Endodermal cell (in vitro differentiated cells): ENCODE results near the gene C10orf95. TPM values are rescaled to one million over a fixed set of nuclear protein-coding genes. Genes with fewer than 3 reads are reported as not detected.

Source experiments
- DNase-seq: peaks from one replicate; pipeline ENCODE4 v3.0.0-alpha.2; 2017
- H3K27ac ChIP-seq: 2 replicates; pipeline ENCODE4 v1.5.1; 2013; ENCODE audit warnings: mild to moderate bottlenecking, low read depth, low read length, moderate library complexity
- H3K27me3 ChIP-seq: 2 replicates; pipeline ENCODE4 v1.6.1; 2013; ENCODE audit warnings: mild to moderate bottlenecking, low read length, moderate library complexity; ENCODE audit not compliant: insufficient read depth, control insufficient read depth, poor library complexity, severe bottlenecking
- H3K36me3 ChIP-seq: 2 replicates; pipeline ENCODE4 v1.7.0; 2013; ENCODE audit warnings: mild to moderate bottlenecking, low read length, moderate library complexity; ENCODE audit not compliant: control insufficient read depth, insufficient read depth
- H3K4me1 ChIP-seq: one replicate; pipeline ENCODE4 v1.7.0; 2013; ENCODE audit warnings: low read length; ENCODE audit not compliant: control insufficient read depth, insufficient read depth
- H3K4me3 ChIP-seq: 2 replicates; pipeline ENCODE4 v1.5.1; 2013; ENCODE audit warnings: mild to moderate bottlenecking, low read length, moderate library complexity
- H3K9ac ChIP-seq: 2 replicates; pipeline ENCODE4 v1.6.1; 2013; ENCODE audit warnings: mild to moderate bottlenecking, low read length, moderate library complexity; ENCODE audit not compliant: poor library complexity, severe bottlenecking; ENCODE audit errors: extremely low read depth
- H3K9me3 ChIP-seq: 2 replicates; pipeline ENCODE4 v1.6.1; 2013; ENCODE audit warnings: mild to moderate bottlenecking, low read length, moderate library complexity; ENCODE audit not compliant: control insufficient read depth
- H3K27ac Mint-ChIP-seq: 2 replicates; pipeline ENCODE4 v1.8.0; 2020; ENCODE audit warnings: mixed read lengths
- H3K27me3 Mint-ChIP-seq: 2 replicates; pipeline ENCODE4 v1.8.0; 2021; ENCODE audit warnings: mild to moderate bottlenecking, mixed read lengths; ENCODE audit not compliant: insufficient read depth
- H3K36me3 Mint-ChIP-seq: 2 replicates; pipeline ENCODE4 v1.8.0; 2020; ENCODE audit warnings: low read depth, mixed read lengths
- H3K4me1 Mint-ChIP-seq: 2 replicates; pipeline ENCODE4 v1.8.0; 2020; ENCODE audit warnings: mixed read lengths
- H3K4me3 Mint-ChIP-seq: 2 replicates; pipeline ENCODE4 v1.8.0; 2020; ENCODE audit warnings: mild to moderate bottlenecking, moderate library complexity, mixed read lengths
- H3K9me3 Mint-ChIP-seq: 2 replicates; pipeline ENCODE4 v1.8.0; 2020; ENCODE audit warnings: mild to moderate bottlenecking, mixed read lengths
- WGBS, 2 experiments: methylation state at CpG; one replicate each; pipeline versions ENCODE4 v1.1.5 to v1.1.7; 2013; ENCODE audit warnings: missing lambda C conversion rate in 2 of 2, mixed read lengths in 1 of 2; ENCODE audit not compliant: insufficient coverage in 1 of 2, insufficient read length in 1 of 2; 5-methylcytosine and 5-hydroxymethylcytosine counted together
- total RNA-seq, 2 donors: library from RNA; stranded (reverse); fragmentation: NEBNext Ultra II Directional in 1 of 2; extraction: Animal tissue kit (Norgen Biotek cat#: 25700) in 1 of 2; gene quantifications; 2 replicates in 1 of 2; 3 replicates in 1 of 2; pipeline ENCODE4 v1.2.1, GENCODE V29; 2021
- TF ChIP-seq, protein P1 (sequence below): fragments of 200-600 bp; sonication (generic); conservative IDR thresholded peaks from 2 replicates; pipeline ENCODE4 v1.5.0; 2021; ENCODE audit warnings: antibody characterized with exemption, mild to moderate bottlenecking

The C10orf95 gene
- total RNA-seq, 2 donors from 2014 or later, result 0.35 to 0.93 TPM

DNA sequence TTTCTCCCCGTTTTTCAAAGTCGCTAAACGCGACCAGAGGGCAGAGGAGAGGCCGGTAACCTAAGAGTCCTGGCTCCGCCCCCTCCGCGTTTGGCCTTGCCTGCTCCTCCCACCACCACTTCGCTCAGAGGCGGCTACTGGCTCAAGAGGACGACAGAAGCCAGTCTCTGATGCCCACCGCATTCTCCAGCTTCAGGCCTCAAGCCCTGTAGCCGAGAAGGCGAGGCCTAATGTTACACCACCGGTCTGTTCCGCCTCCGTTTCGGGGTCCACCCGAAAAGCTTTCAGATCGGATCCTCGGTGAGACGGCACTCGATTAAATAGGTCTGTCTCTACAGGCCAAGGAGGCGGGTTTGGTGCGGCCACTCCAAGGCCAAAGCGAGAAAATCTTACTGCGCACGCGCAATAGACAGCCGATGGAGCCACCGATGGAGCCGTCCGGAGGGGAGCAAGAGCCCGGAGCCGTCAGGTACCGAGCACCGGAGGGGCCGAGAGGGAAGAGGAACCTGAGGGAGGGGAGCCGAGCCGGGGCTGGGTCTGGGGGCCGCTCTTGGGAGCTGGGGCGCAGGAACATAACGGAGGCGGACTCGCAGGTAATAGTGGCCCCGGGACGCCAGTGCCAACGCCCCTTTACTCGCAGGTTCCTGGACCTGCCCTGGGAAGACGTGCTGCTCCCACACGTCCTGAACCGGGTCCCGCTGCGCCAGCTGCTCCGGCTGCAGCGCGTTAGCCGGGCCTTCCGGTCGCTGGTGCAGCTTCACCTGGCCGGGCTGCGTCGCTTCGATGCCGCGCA lies 30.4 kb downstream of the C10orf95 start, which contains the start of gene FBXL15:
TSS of gene FBXL15 (plus strand) at position 123 of the 793 bp plus-strand sequence. CDS start at position 417, 294 bp downstream.
- Mint-ChIP-seq H3K4me1 (peaks cover 15% of the 10 kb centered on the region), H3K27me3 (peaks cover 16% of the 10 kb centered on the region), H3K36me3 (peaks cover 13% of the 10 kb centered on the region), H3K9me3 (no peaks in the 10 kb centered on the region), H3K27ac (peak within 1 kb of the TSS; percentile 97), H3K4me3 (peak within 1 kb of the TSS; percentile 88)
- peaks cover 14% of the 10 kb centered on the region for H3K27me3 ChIP-seq
- DNase-seq, result peak; percentile 99
- peaks cover 10% of the 10 kb centered on the region for H3K4me1 ChIP-seq
- peaks cover 16% of the 10 kb centered on the region for H3K36me3 ChIP-seq
- peak within 1 kb of the TSS; percentile 3 for H3K9ac ChIP-seq
- no peaks in the 10 kb centered on the region for H3K9me3 ChIP-seq
- 0% methylated on average over 51 to 66 of the region's 66 CpGs for WGBS, 2 experiments
- peak within 1 kb of the TSS; percentile 47 for H3K27ac ChIP-seq
- TF ChIP-seq, protein P1, sequence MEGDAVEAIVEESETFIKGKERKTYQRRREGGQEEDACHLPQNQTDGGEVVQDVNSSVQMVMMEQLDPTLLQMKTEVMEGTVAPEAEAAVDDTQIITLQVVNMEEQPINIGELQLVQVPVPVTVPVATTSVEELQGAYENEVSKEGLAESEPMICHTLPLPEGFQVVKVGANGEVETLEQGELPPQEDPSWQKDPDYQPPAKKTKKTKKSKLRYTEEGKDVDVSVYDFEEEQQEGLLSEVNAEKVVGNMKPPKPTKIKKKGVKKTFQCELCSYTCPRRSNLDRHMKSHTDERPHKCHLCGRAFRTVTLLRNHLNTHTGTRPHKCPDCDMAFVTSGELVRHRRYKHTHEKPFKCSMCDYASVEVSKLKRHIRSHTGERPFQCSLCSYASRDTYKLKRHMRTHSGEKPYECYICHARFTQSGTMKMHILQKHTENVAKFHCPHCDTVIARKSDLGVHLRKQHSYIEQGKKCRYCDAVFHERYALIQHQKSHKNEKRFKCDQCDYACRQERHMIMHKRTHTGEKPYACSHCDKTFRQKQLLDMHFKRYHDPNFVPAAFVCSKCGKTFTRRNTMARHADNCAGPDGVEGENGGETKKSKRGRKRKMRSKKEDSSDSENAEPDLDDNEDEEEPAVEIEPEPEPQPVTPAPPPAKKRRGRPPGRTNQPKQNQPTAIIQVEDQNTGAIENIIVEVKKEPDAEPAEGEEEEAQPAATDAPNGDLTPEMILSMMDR, result no peak
- peak within 1 kb of the TSS; percentile 94 for H3K4me3 ChIP-seq

DNA sequence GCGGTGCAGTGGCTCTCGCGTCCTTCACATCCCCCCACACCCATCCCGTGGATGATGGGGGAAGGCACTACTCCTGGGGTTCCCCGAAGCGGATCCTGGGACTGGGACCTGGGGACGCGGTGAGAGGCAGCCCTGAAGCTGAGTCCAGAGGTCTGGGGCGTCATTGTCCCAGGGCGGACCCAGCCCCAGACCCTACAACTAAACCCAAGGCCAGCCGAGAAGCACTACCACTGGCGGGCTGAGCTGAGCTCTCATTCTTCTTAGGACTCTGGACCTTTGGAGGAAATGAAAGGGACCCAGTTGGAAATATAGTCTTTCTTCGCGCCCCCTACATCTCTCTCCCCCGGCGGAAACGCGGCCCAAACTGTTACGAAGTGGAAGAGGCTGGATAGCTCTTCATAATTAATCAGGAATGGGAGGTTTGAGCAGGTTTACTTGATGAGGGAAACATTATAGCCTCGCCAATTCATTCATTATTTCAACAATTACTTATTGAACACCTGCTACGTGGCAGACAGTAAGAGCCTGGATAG lies 31.1 kb downstream of the C10orf95 start:
- Histone ChIP-seq H3K4me3 (peak overlapping the region; percentile 94), H3K9ac (peak overlapping the region; percentile 3), H3K4me1 (peaks cover 10% of the 10 kb centered on the region), H3K27ac (peak overlapping the region; percentile 40), H3K9me3 (no peaks in the 10 kb centered on the region), H3K36me3 (peaks cover 16% of the 10 kb centered on the region), H3K27me3 (peaks cover 14% of the 10 kb centered on the region)
- TF ChIP-seq, protein P1, result no peak
- no peak for DNase-seq
- 0 to 1% methylated on average over 7 to 20 of the region's 21 CpGs for WGBS, 2 experiments
- H3K4me1 Mint-ChIP-seq, result peaks cover 15% of the 10 kb centered on the region
- no peaks in the 10 kb centered on the region for H3K9me3 Mint-ChIP-seq
- peaks cover 13% of the 10 kb centered on the region for H3K36me3 Mint-ChIP-seq
- H3K4me3 Mint-ChIP-seq, result peak overlapping the region; percentile 88
- H3K27ac Mint-ChIP-seq, result peak overlapping the region; percentile 97
- peaks cover 20% of the 10 kb centered on the region for H3K27me3 Mint-ChIP-seq

DNA sequence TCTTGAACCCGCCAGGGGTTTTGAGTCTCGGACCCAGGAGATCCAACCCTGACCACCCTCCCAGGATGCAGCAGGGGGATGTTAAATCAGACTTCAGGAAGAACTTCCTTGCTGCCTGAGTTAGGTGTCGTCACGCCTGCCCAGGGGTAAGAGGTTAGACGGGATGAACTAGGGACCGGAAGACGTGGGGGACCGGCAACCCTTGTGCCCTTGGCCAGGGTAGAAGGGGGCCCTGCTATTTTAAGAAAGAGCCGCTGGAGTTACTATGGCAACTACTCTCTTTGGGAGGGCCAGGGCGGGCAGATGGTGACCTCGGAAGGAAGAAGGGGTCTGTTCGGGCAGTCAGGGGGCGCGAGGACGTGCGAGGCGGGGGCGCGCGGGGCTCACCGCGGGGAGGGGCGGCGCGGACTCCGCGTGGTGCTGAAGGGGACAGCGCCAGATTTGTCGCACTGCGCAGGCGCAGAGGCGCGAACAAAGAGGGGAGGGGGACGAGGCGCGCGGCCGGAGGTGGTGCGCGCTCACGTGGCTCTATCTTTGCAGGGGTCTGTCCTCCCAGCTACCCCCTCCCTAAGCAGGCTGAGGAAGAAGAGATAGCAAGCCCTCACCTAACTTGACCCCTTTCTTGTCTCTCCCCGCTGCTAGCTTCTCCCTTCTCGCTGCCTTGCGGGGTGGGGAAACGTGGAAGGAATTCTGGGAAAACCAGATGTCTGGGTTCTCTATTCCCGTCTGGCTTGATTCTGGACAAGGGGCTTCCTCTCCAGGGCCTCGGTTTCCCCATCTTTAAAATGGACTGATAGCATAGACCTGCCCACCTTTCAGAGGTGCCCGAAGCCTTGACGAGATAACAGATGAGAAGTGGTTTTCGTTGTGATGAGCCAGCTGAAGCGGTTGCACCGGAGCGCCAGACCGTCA lies 31.8 kb downstream of the C10orf95 start:
- peaks cover 15% of the 10 kb centered on the region for H3K4me1 Mint-ChIP-seq
- Histone ChIP-seq H3K27me3 (peaks cover 14% of the 10 kb centered on the region), H3K36me3 (peaks cover 14% of the 10 kb centered on the region), H3K4me3 (peak overlapping the region; percentile 94), H3K9me3 (no peaks in the 10 kb centered on the region), H3K9ac (peak overlapping the region; percentile 3), H3K4me1 (peaks cover 10% of the 10 kb centered on the region), H3K27ac (no peak overlapping the region)
- peak overlapping the region; percentile 88 for H3K4me3 Mint-ChIP-seq
- H3K9me3 Mint-ChIP-seq, result no peaks in the 10 kb centered on the region
- TF ChIP-seq, protein P1, result no peak
- peaks cover 22% of the 10 kb centered on the region for H3K27me3 Mint-ChIP-seq
- peak; percentile 93 for DNase-seq
- H3K27ac Mint-ChIP-seq, result peak overlapping the region; percentile 97
- 0 to 1% methylated on average over 19 to 54 of the region's 54 CpGs for WGBS, 2 experiments
- H3K36me3 Mint-ChIP-seq, result peaks cover 13% of the 10 kb centered on the region
